ENCODE data around the gene GHRH.

DNA sequence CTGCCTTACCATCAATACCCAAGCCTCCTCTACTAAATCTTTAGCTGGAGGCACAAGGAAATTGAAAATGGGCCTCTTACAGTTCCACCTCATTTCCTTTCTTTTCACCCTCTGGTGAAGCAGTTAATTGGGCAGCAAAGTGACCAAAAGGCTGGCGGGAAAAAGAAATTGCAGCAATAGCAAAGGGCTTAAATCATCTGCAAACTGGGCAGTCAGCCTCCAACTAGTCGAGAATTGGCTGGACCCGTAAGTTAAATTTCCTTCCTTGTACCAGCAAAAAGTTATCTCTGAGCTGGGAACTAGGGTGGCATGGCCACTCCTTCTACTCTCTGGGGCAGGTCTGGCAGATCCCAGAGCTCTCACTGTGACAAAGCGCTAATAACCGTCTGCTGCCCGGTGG lies 33.5 kb downstream of the GHRH start:
- TF ChIP-seq, protein P1, sequence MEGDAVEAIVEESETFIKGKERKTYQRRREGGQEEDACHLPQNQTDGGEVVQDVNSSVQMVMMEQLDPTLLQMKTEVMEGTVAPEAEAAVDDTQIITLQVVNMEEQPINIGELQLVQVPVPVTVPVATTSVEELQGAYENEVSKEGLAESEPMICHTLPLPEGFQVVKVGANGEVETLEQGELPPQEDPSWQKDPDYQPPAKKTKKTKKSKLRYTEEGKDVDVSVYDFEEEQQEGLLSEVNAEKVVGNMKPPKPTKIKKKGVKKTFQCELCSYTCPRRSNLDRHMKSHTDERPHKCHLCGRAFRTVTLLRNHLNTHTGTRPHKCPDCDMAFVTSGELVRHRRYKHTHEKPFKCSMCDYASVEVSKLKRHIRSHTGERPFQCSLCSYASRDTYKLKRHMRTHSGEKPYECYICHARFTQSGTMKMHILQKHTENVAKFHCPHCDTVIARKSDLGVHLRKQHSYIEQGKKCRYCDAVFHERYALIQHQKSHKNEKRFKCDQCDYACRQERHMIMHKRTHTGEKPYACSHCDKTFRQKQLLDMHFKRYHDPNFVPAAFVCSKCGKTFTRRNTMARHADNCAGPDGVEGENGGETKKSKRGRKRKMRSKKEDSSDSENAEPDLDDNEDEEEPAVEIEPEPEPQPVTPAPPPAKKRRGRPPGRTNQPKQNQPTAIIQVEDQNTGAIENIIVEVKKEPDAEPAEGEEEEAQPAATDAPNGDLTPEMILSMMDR (IDR thresholded peaks at IDR 0.05; ENCODE audit: low read depth, low read length) = no peak
- no peak for TF ChIP-seq EZH2phosphoT487 (IDR thresholded peaks at IDR 0.05; ENCODE audit: low read depth)
